IMR-90 (cell line): ENCODE data around the gene CTTN. TPM values are rescaled to one million over a fixed set of nuclear protein-coding genes. Genes with fewer than 3 reads are reported as not detected.

Source experiments
- ATAC-seq: fragments of 200-7000 bp; cut with Tn5 transposase; 2 replicates; pipeline ENCODE4 v1.9.1; 2020; ENCODE audit warnings: low read depth, mild to moderate bottlenecking, moderate library complexity
- BruUV-seq: library from RNA; stranded (reverse); fragments of 400-500 nt; replicated peaks from 2 replicates; lab custom pipeline; 2021; lab: Mats Ljungman, UMichigan
- CTCF ChIA-PET: fragments of 300-600 bp; formaldehyde crosslinking; extraction: SDS; loops from one replicate; lab custom pipeline; 2021; ENCODE audit warnings: antibody characterized with exemption; lab: Yijun Ruan, JAX
- POLR2A ChIA-PET: fragments of 300-600 bp; sonication (Branson Sonifier 250); formaldehyde crosslinking; loops from one replicate; lab custom pipeline; 2022; ENCODE audit warnings: antibody characterized with exemption; ENCODE audit not compliant: unreplicated experiment; lab: Charles Lee
- DNase-seq: peaks from one replicate; pipeline ENCODE4 v3.0.0; 2013
- H2AFZ ChIP-seq: replicated peaks from 2 replicates; pipeline ENCODE3; 2013; ENCODE audit warnings: low read length, mild to moderate bottlenecking; ENCODE audit not compliant: poor library complexity
- H2AK5ac ChIP-seq: 2 replicates; pipeline ENCODE4 v1.6.1; 2013; ENCODE audit warnings: low read depth, low read length, inconsistent platforms
- H2AK9ac ChIP-seq: replicated peaks from 2 replicates; pipeline ENCODE3; 2013; ENCODE audit warnings: mild to moderate bottlenecking, low read depth, low read length, moderate library complexity; ENCODE audit not compliant: poor library complexity
- H2BK120ac ChIP-seq: 2 replicates; pipeline ENCODE4 v1.6.1; 2013; ENCODE audit warnings: low read depth, low read length, inconsistent platforms
- H2BK15ac ChIP-seq: 3 replicates; pipeline ENCODE4 v1.6.1; 2013; ENCODE audit warnings: low read depth, low read length, inconsistent platforms
- H2BK20ac ChIP-seq: 2 replicates; pipeline ENCODE4 v1.6.1; 2013; ENCODE audit warnings: low read depth, mild to moderate bottlenecking, inconsistent platforms, low read length, moderate library complexity
- H2BK5ac ChIP-seq: 2 replicates; pipeline ENCODE4 v1.6.1; 2013; ENCODE audit warnings: mild to moderate bottlenecking, low read depth, low read length, inconsistent platforms; ENCODE audit not compliant: poor library complexity, severe bottlenecking
- H3K14ac ChIP-seq: replicated peaks from 2 replicates; pipeline ENCODE4 v1.6.1; 2013; ENCODE audit warnings: low read depth, low read length, inconsistent platforms
- H3K18ac ChIP-seq: 2 replicates; pipeline ENCODE4 v1.6.1; 2013; ENCODE audit warnings: low read depth, low read length, control low read depth
- H3K23ac ChIP-seq: 2 replicates; pipeline ENCODE4 v1.6.1; 2013; ENCODE audit warnings: low read depth, low read length, inconsistent platforms
- H3K27ac ChIP-seq: 2 replicates; pipeline ENCODE4 v1.5.1; 2013; ENCODE audit warnings: mild to moderate bottlenecking, control low read depth, low read length; ENCODE audit not compliant: insufficient read depth
- H3K27me3 ChIP-seq: 2 replicates; pipeline ENCODE4 v1.6.1; 2013; ENCODE audit warnings: low read length; ENCODE audit not compliant: control insufficient read depth, insufficient read depth
- H3K36me3 ChIP-seq: 2 replicates; pipeline ENCODE4 v1.6.1; 2013; ENCODE audit warnings: low read length, mixed read lengths; ENCODE audit not compliant: control insufficient read depth, insufficient read depth
- H3K4ac ChIP-seq: 2 replicates; pipeline ENCODE4 v1.6.1; 2013; ENCODE audit warnings: low read depth, low read length, inconsistent platforms
- H3K4me1 ChIP-seq: 2 replicates; pipeline ENCODE4 v1.6.1; 2013; ENCODE audit warnings: low read length, mixed read lengths; ENCODE audit not compliant: control insufficient read depth, insufficient read depth
- H3K4me2 ChIP-seq: 2 replicates; pipeline ENCODE4 v1.6.1; 2013; ENCODE audit warnings: low read depth, mild to moderate bottlenecking, control low read depth, low read length, moderate library complexity
- H3K4me3 ChIP-seq: 2 replicates; pipeline ENCODE4 v1.5.1; 2013; ENCODE audit warnings: low read depth, mild to moderate bottlenecking, control low read depth, low read length, moderate library complexity; ENCODE audit not compliant: insufficient read depth
- H3K56ac ChIP-seq: 2 replicates; pipeline ENCODE4 v1.6.1; 2013; ENCODE audit warnings: low read length, inconsistent platforms; ENCODE audit not compliant: insufficient read depth; ENCODE audit errors: extremely low read depth
- H3K79me1 ChIP-seq, 2 experiments: 2 replicates each; pipeline ENCODE4 v1.6.1; 2013; ENCODE audit warnings: low read length in 2 of 2, inconsistent platforms in 1 of 2, low read depth in 1 of 2
- H3K9ac ChIP-seq: 2 replicates; pipeline ENCODE4 v1.6.1; 2013; ENCODE audit warnings: low read depth, low read length, control low read depth
- H3K9me1 ChIP-seq: 2 replicates; pipeline ENCODE4 v1.6.1; 2013; ENCODE audit warnings: low read length, inconsistent platforms; ENCODE audit not compliant: insufficient read depth
- H3K9me3 ChIP-seq: 2 replicates; pipeline ENCODE4 v1.6.1; 2013; ENCODE audit warnings: low read length; ENCODE audit not compliant: control insufficient read depth, insufficient read depth
- H4K20me1 ChIP-seq: 2 replicates; pipeline ENCODE4 v1.6.1; 2013; ENCODE audit warnings: low read length, inconsistent platforms; ENCODE audit not compliant: insufficient read depth
- H4K5ac ChIP-seq: 2 replicates; pipeline ENCODE4 v1.6.1; 2013; ENCODE audit warnings: mild to moderate bottlenecking, low read depth, low read length, control low read depth
- H4K8ac ChIP-seq, 2 experiments: 2 replicates each; pipeline ENCODE4 v1.6.1; 2013; ENCODE audit warnings: low read depth in 2 of 2, low read length in 2 of 2, control low read depth in 1 of 2, inconsistent platforms in 1 of 2
- H4K91ac ChIP-seq: 2 replicates; pipeline ENCODE4 v1.6.1; 2013; ENCODE audit warnings: low read depth, low read length, inconsistent platforms; ENCODE audit not compliant: insufficient read depth
- CEBPB ChIP-seq: IDR thresholded peaks from 2 replicates; pipeline ENCODE4 v1.6.1; 2012; ENCODE audit warnings: low read depth, low read length, improper control_type of control experiment
- ELK1 ChIP-seq: fragments of 150-350 bp; IDR thresholded peaks from 2 replicates; pipeline ENCODE4 v1.6.1; 2016; ENCODE audit warnings: low read depth, mild to moderate bottlenecking, low read length, moderate library complexity, borderline replicate concordance
- MAFK ChIP-seq: IDR thresholded peaks from 2 replicates; pipeline ENCODE4 v1.6.1; 2012; ENCODE audit warnings: low read depth, low read length, improper control_type of control experiment
- RFX5 ChIP-seq: IDR thresholded peaks from 2 replicates; pipeline ENCODE4 v1.8.0; 2012; ENCODE audit warnings: low read depth, mild to moderate bottlenecking, low read length, moderate library complexity
- WGBS, 2 experiments: methylation state at CpG; one replicate each; pipeline versions ENCODE4 v1.1.5 to v1.1.7; 2013; ENCODE audit warnings: missing lambda C conversion rate in 2 of 2; ENCODE audit not compliant: insufficient read length in 1 of 2; ENCODE audit errors: extremely low coverage in 2 of 2; 5-methylcytosine and 5-hydroxymethylcytosine counted together
- dilution Hi-C: fragments of 300-500 bp; cut with HindIII; formaldehyde crosslinking; loops from one replicate; pipeline ENCODE4 v1.14.3; 2018; ENCODE audit warnings: low sequenced_read_pairs; ENCODE audit not compliant: unreplicated experiment
- in situ Hi-C: fragments of 300-500 bp; cut with MboI; formaldehyde crosslinking; loops from 3 replicates; pipeline ENCODE4 v1.14.3; 2019; ENCODE audit warnings: low sequenced_read_pairs, inconsistent platforms, mixed read lengths
- intact Hi-C: fragments of 100-400 bp; cut with micrococcal nuclease; formaldehyde crosslinking; loops from 2 replicates; pipeline ENCODE4 v1.10.0; 2022
- polyA plus RNA-seq, 3 experiments: library from polyadenylated mRNA; depleted of rRNA; stranded (reverse); fragments of >200 nt; gene quantifications; 2 replicates each; pipeline ENCODE4 v1.2.3, GENCODE V29; 2012; ENCODE audit warnings: low replicate concordance in 1 of 3
- total RNA-seq: library from RNA; depleted of rRNA; stranded (reverse); fragments of >200 nt; gene quantifications from 2 replicates; pipeline ENCODE4 v1.2.3, GENCODE V29; 2012
- TF ChIP-seq, protein P1 (sequence below): conservative IDR thresholded peaks from 2 replicates; pipeline ENCODE4 v1.5.1; 2012; ENCODE audit warnings: mild to moderate bottlenecking, low read depth, low read length, improper control_type of control experiment

Gene CTTN
- total and polyA plus RNA-seq, 2 of the 4 experiments (the other 2 are of a cell fraction), result 287 to 296 TPM

DNA sequence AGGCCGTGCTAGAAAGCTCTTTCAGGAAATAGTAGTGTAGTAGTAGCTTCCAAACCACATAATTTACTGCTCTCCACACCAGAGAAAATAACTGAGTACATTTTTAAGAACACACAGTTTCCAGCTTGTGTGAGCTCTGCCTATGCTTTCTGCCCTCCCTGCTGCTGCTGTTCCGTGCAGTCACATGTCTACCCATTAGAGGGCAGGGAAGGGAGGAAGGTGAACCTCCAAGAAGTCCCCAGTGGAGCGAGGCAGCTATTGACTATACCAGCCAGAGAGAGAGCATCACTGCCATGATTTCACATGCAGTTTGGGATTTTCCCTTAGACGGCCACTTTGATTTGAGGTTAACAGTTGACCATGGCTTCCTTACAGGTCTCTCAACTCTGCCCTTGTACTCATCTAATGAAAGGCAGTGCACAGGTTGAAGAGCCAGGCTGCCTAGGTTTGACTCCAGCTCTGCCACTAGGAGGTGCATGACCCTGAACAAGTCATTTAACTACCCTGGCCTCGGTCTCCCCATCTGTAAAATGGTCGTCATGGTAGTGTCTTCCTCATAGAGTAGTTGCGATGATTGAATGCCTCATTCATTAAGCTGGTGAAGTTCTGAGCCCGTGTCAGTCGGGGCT lies 19.7 kb upstream of the CTTN start:
- Histone ChIP-seq H4K91ac (no peak overlapping the region), H2AK9ac (no peak overlapping the region), H3K79me1 (peaks cover 1 to 26% of the 10 kb centered on the region in 2 experiments), H3K4ac (no peak overlapping the region), H3K27me3 (no peaks in the 10 kb centered on the region), H3K9me3 (no peaks in the 10 kb centered on the region), H2BK20ac (no peak overlapping the region), H3K23ac (no peak overlapping the region), H3K9ac (no peak overlapping the region), H2BK5ac (no peak overlapping the region), H2AK5ac (no peak overlapping the region), H4K20me1 (peaks cover 8% of the 10 kb centered on the region), H2BK120ac (no peak overlapping the region), H2BK15ac (no peak overlapping the region), H3K27ac (no peak overlapping the region), H3K4me1 (peaks cover 12% of the 10 kb centered on the region), H3K4me2 (no peak overlapping the region), H2AFZ (no peak overlapping the region), H3K18ac (no peak overlapping the region), H3K14ac (no peak overlapping the region), H3K56ac (no peak overlapping the region), H4K5ac (no peak overlapping the region), H3K4me3 (no peak overlapping the region), H3K36me3 (peaks cover 27% of the 10 kb centered on the region), H4K8ac (no peak overlapping the region), H3K9me1 (peaks cover 14% of the 10 kb centered on the region)
- DNase-seq, result no peak
- BruUV-seq, result no TSS peak
- in situ Hi-C loops, result no loop called here
- ChIA-PET POLR2A (no interaction called here), CTCF (interaction anchor here (0.8 kb wide), 1 partner anchor 165 kb away, joined by 3 read pairs; no protein-coding TSS in a partner anchor)
- ATAC-seq, result no peak
- TF ChIP-seq MAFK (no peak), CEBPB (no peak), RFX5 (no peak), ELK1 (no peak)
- TF ChIP-seq, protein P1, sequence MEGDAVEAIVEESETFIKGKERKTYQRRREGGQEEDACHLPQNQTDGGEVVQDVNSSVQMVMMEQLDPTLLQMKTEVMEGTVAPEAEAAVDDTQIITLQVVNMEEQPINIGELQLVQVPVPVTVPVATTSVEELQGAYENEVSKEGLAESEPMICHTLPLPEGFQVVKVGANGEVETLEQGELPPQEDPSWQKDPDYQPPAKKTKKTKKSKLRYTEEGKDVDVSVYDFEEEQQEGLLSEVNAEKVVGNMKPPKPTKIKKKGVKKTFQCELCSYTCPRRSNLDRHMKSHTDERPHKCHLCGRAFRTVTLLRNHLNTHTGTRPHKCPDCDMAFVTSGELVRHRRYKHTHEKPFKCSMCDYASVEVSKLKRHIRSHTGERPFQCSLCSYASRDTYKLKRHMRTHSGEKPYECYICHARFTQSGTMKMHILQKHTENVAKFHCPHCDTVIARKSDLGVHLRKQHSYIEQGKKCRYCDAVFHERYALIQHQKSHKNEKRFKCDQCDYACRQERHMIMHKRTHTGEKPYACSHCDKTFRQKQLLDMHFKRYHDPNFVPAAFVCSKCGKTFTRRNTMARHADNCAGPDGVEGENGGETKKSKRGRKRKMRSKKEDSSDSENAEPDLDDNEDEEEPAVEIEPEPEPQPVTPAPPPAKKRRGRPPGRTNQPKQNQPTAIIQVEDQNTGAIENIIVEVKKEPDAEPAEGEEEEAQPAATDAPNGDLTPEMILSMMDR, result 0 out of 2 replicates have a peak, but pooled peaks have one; percentile 8
- dilution Hi-C loops, result no loop called here
- intact Hi-C loops, result no loop called here
- WGBS, 2 experiments, result 100% methylated on average over 4 of the region's 9 CpGs; no CpG with 5 or more reads in 1 of the 2 experiments
